Naive thymus-derived CD4-positive, alpha-beta T cell (primary cell): ENCODE results near the gene CCT2. TPM values are rescaled to one million over a fixed set of nuclear protein-coding genes. Genes with fewer than 3 reads are reported as not detected.

Source experiments
- ATAC-seq: fragments of 150-1000 bp; cut with Tn5 transposase; 2 replicates; pipeline ENCODE4 v1.10.0; 2021; ENCODE audit warnings: mild to moderate bottlenecking, moderate library complexity
- CTCF ChIA-PET: fragments of 350-600 bp; sonication (Branson Sonifier 250); formaldehyde crosslinking; loops from one replicate; lab custom pipeline; 2021; ENCODE audit warnings: antibody characterized with exemption; lab: Charles Lee
- POLR2A ChIA-PET: fragments of 350-600 bp; sonication (Branson Sonifier 250); formaldehyde crosslinking; loops from one replicate; lab custom pipeline; 2021; ENCODE audit warnings: antibody characterized with exemption, inconsistent platforms; lab: Charles Lee
- DNase-seq, 9 donors: peaks; one replicate each; pipeline versions ENCODE4 v3.0.0 to v3.0.0-alpha.2; 2020 to 2022; ENCODE audit warnings: mixed read lengths in 1 of 9
- H3K27ac ChIP-seq: one replicate; pipeline ENCODE4 v1.7.0; 2013; ENCODE audit warnings: mild to moderate bottlenecking, low read depth, low read length, moderate library complexity
- H3K27me3 ChIP-seq, 2 donors: one replicate each; pipeline ENCODE4 v1.7.0; 2013; ENCODE audit warnings: low read length in 2 of 2, mild to moderate bottlenecking in 2 of 2, moderate library complexity in 2 of 2; ENCODE audit not compliant: control insufficient read depth in 2 of 2, insufficient read depth in 2 of 2
- H3K36me3 ChIP-seq, 3 experiments: 1 replicate in 2 of 3; 2 replicates in 1 of 3; pipeline ENCODE4 v1.7.0; 2013; ENCODE audit warnings: low read length in 3 of 3, mild to moderate bottlenecking in 3 of 3, moderate library complexity in 1 of 3; ENCODE audit not compliant: insufficient read depth in 3 of 3, control insufficient read depth in 2 of 3
- H3K4me1 ChIP-seq, 2 donors: one replicate each; pipeline ENCODE4 v1.7.0; 2013; ENCODE audit warnings: low read length in 2 of 2, mild to moderate bottlenecking in 2 of 2, moderate library complexity in 1 of 2; ENCODE audit not compliant: control insufficient read depth in 2 of 2, insufficient read depth in 2 of 2
- H3K4me3 ChIP-seq: 2 replicates; pipeline ENCODE4 v1.7.0; 2013; ENCODE audit warnings: mild to moderate bottlenecking, low read length
- H3K9me3 ChIP-seq, 3 experiments: 1 replicate in 2 of 3; 2 replicates in 1 of 3; pipeline ENCODE4 v1.7.0; 2013; ENCODE audit warnings: low read length in 3 of 3; ENCODE audit not compliant: control insufficient read depth in 2 of 3
- H3K27ac Mint-ChIP-seq, 9 donors: one replicate each; pipeline ENCODE4 v1.8.0; 2020 to 2022; ENCODE audit warnings: mixed read lengths in 9 of 9, mild to moderate bottlenecking in 8 of 9, moderate library complexity in 5 of 9, inconsistent platforms in 2 of 9
- H3K27me3 Mint-ChIP-seq, 5 donors: one replicate each; pipeline ENCODE4 v1.8.0; 2021 to 2022; ENCODE audit warnings: mixed read lengths in 5 of 5, mild to moderate bottlenecking in 1 of 5
- H3K36me3 Mint-ChIP-seq, 5 donors: one replicate each; pipeline ENCODE4 v1.8.0; 2020 to 2022; ENCODE audit warnings: mixed read lengths in 5 of 5, mild to moderate bottlenecking in 3 of 5, inconsistent platforms in 1 of 5
- H3K4me1 Mint-ChIP-seq, 7 donors: one replicate each; pipeline ENCODE4 v1.8.0; 2020 to 2022; ENCODE audit warnings: mixed read lengths in 7 of 7, mild to moderate bottlenecking in 3 of 7, inconsistent platforms in 1 of 7
- H3K4me3 Mint-ChIP-seq, 10 donors: one replicate each; pipeline ENCODE4 v1.8.0; 2020 to 2022; ENCODE audit warnings: mild to moderate bottlenecking in 10 of 10, mixed read lengths in 10 of 10, moderate library complexity in 6 of 10, inconsistent platforms in 2 of 10
- H3K9me3 Mint-ChIP-seq, 11 donors: one replicate each; pipeline ENCODE4 v1.8.0; 2020 to 2022; ENCODE audit warnings: mixed read lengths in 11 of 11, mild to moderate bottlenecking in 4 of 11, inconsistent platforms in 1 of 11, moderate library complexity in 1 of 11
- intact Hi-C, 2 donors: fragments of 100-400 bp; cut with micrococcal nuclease; formaldehyde crosslinking; loops; one replicate each; pipeline ENCODE4 v1.15.1; 2023
- polyA plus RNA-seq, 2 donors: library from polyadenylated mRNA; unstranded; fragments of 300-500 nt; fragmentation: Illumina TruSeq; gene quantifications; one replicate each; pipeline ENCODE4 v1.2.3, GENCODE V29; 2021
- total RNA-seq, 6 experiments: library from RNA in 5 of 6; stranded (reverse) in 5 of 6; gene quantifications; 1 replicate in 5 of 6; 2 replicates in 1 of 6; pipeline ENCODE4 v1.2.3 and lab custom pipeline; 2021 to 2026

The CCT2 gene
- total and polyA plus RNA-seq, 7 experiments from 2014 or later = 106 to 200 (median 156) TPM

DNA sequence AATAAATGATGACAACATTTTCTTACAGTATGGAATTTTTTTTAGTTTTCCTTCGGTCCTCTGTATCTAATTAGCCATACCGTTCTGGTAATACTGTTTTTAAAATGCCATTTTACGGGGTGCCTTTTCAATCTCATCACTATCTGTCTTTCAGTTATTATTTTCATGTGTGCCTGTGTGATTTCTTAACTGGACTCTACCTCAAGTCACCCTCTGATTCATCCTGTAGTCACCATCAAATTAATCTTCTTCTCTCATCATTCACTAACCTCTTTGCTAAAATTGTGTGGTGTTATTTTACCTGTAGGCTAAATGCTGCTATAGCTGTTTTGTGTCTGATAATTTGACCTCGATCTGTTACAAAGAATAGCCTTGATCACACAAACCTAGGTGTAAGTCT, 16.0 kb upstream of the CCT2 start:
- Histone ChIP-seq H3K27me3 (no peaks in the 10 kb centered on the region), H3K4me1 (no peaks in the 10 kb centered on the region), H3K36me3 (peaks cover 0 to 22% (median 0%) of the 10 kb centered on the region in 3 experiments), H3K4me3 (no peak overlapping the region), H3K9me3 (no peaks in the 10 kb centered on the region), H3K27ac (peak overlapping the region; percentile 56)
- H3K27ac Mint-ChIP-seq = peak overlapping the region in 6 of 9 donors; percentile 0 to 74 (median 18)
- peaks cover 0 to 16% (median 0%) of the 10 kb centered on the region in 7 donors for H3K4me1 Mint-ChIP-seq
- ATAC-seq = no peak
- H3K36me3 Mint-ChIP-seq = peaks cover 10 to 27% (median 13%) of the 10 kb centered on the region in 5 donors
- ChIA-PET CTCF (interaction anchor here (0.7 to 5.7 kb wide), 12 partner anchors 9 to 413 kb away, joined by 3 to 76 read pairs (median 3); no protein-coding TSS in a partner anchor), POLR2A (interaction anchor here (0.7 to 2.1 kb wide), 2 partner anchors 238 to 413 kb away, joined by 3 to 8 read pairs; no protein-coding TSS in a partner anchor)
- no peaks in the 10 kb centered on the region for H3K9me3 Mint-ChIP-seq
- H3K27me3 Mint-ChIP-seq = no peaks in the 10 kb centered on the region
- DNase-seq = no peak
- H3K4me3 Mint-ChIP-seq = no peak overlapping the region
- intact Hi-C loops = loop anchor here in 1 of 2 donors (10.0 kb wide), 1 partner anchor 734 kb away; no protein-coding TSS in a partner anchor

DNA sequence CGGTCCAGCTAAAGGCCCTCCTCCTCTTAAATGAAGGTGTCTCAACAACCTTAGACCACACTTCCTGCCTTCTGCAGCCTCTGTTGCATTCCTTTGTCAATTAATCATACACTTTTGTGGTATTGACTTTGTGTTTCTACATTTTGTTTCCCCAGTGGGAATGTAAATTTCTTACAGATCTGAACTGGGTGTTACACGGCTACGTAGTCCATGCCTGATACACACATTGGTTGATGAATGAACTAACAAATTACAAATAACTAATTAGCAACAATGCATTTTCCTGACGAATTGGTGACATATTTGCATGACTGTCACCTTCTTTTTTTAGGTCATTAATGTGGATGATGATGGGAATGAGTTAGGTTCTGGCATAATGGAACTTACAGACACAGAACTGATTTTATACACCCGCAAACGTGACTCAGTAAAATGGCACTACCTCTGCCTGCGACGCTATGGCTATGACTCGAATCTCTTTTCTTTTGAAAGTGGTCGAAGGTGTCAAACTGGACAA, 15.2 kb upstream of the CCT2 start:
- Mint-ChIP-seq H3K36me3 (peaks cover 15 to 35% (median 19%) of the 10 kb centered on the region in 5 donors), H3K4me1 (peaks cover 0 to 16% (median 0%) of the 10 kb centered on the region in 7 donors), H3K4me3 (no peak overlapping the region), H3K27me3 (no peaks in the 10 kb centered on the region), H3K9me3 (no peaks in the 10 kb centered on the region), H3K27ac (peak overlapping the region in 5 of 9 donors; percentile 2 to 79 (median 34))
- CTCF ChIA-PET = interaction anchor here (0.6 to 5.7 kb wide), 21 partner anchors 10 to 1991 kb away, joined by 3 to 76 read pairs (median 3); no protein-coding TSS in a partner anchor
- H3K27ac ChIP-seq = peak overlapping the region; percentile 56
- no peak overlapping the region for H3K4me3 ChIP-seq
- no peak for DNase-seq
- intact Hi-C loops = loop anchor here (1.0 to 10.0 kb wide), 8 partner anchors 98 to 735 kb away; partner anchors contain the start of gene FRS2 (in 2 of the 2)
- H3K4me1 ChIP-seq = no peaks in the 10 kb centered on the region
- ATAC-seq = no peak
- POLR2A ChIA-PET = interaction anchor here (0.7 to 2.1 kb wide), 2 partner anchors 239 to 414 kb away, joined by 3 to 8 read pairs; no protein-coding TSS in a partner anchor
- H3K27me3 ChIP-seq = no peaks in the 10 kb centered on the region
- peaks cover 0 to 30% (median 4%) of the 10 kb centered on the region in 3 experiments for H3K36me3 ChIP-seq
- no peaks in the 10 kb centered on the region for H3K9me3 ChIP-seq

DNA sequence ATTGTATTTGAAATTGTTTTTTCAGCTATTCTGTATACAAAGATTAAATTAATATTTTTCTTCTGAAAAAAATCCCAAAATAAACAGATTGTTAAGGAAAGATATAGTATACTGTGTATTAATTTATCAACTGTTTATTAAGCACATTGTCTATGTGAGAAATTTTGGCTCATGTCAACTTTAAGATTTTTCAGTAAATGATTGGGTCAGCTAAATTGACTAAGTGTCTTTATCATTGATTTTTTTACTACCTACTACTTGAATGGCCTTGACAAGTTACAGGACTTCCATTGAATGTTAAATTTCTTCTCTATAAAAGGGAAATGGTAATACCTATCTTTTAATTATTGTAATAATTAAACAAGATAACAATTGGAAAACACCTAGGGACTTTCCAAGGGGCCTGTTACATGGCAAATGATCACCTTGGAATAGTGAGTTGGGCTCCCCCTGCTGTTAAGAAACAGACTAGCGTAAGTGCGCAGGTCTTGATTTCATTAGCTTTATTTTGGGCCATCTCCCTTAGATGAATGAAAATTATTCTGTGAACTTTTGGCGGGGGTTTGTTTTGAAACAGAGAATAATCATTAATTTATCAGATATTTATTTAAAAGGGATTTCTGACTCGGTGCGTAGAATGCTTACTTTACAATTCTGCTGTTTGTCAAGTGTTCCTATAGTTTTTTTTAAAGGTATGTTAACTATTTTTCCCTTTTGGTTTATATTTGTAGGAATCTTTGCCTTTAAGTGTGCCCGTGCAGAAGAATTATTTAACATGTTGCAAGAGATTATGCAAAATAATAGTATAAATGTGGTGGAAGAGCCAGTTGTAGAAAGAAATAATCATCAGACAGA, 14.5 kb upstream of the CCT2 start:
- no peaks in the 10 kb centered on the region for H3K27me3 Mint-ChIP-seq
- H3K9me3 Mint-ChIP-seq = no peaks in the 10 kb centered on the region
- peak overlapping the region; percentile 56 for H3K27ac ChIP-seq
- no peak overlapping the region for H3K4me3 Mint-ChIP-seq
- ATAC-seq (peak; percentile 88), DNase-seq (peak in 8 of 9 donors; percentile 31 to 70 (median 58))
- H3K4me1 Mint-ChIP-seq = peaks cover 0 to 16% (median 0%) of the 10 kb centered on the region in 7 donors
- peaks cover 15 to 35% (median 19%) of the 10 kb centered on the region in 5 donors for H3K36me3 Mint-ChIP-seq
- intact Hi-C loops = loop anchor here (1.0 to 5.0 kb wide), 9 partner anchors 15 to 416 kb away; partner anchors contain the start of genes CCT2 (in 2 of the 2) and FRS2 (in 2 of the 2)
- no peaks in the 10 kb centered on the region for H3K27me3 ChIP-seq
- POLR2A ChIA-PET = interaction anchor here (1.1 to 2.1 kb wide), 2 partner anchors 212 to 240 kb away, joined by 3 to 8 read pairs; no protein-coding TSS in a partner anchor
- H3K4me3 ChIP-seq = no peak overlapping the region
- CTCF ChIA-PET = interaction anchor here (0.5 to 5.7 kb wide), 24 partner anchors 8 to 1990 kb away, joined by 3 to 76 read pairs (median 4); no protein-coding TSS in a partner anchor
- no peak overlapping the region for H3K27ac Mint-ChIP-seq
- H3K4me1 ChIP-seq = no peaks in the 10 kb centered on the region
- peaks cover 0 to 35% (median 4%) of the 10 kb centered on the region in 3 experiments for H3K36me3 ChIP-seq
- H3K9me3 ChIP-seq = no peaks in the 10 kb centered on the region

DNA sequence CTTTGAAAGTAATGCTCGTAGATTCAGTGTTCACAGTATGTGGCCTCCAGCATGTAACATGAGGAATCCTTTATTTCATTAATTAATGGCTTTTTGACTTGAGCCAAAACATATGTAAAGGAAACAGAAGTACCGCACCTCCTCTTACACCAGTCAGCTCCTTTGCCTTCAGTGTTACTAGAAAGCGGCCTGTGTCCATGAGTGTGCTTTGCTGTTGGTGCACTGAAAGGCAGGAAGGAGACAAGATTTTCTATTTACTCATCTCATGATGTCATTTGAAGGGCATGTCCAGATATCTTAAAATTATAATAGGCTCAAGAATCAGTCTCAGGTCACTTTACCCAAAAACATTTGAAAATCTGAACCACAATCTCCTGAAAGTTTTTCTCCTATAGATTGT, 9.9 kb upstream of the CCT2 start:
- Mint-ChIP-seq H3K27me3 (no peaks in the 10 kb centered on the region), H3K36me3 (peaks cover 15 to 24% (median 19%) of the 10 kb centered on the region in 5 donors), H3K27ac (no peak overlapping the region), H3K4me1 (peaks cover 0 to 4% (median 0%) of the 10 kb centered on the region in 7 donors), H3K9me3 (no peaks in the 10 kb centered on the region), H3K4me3 (no peak overlapping the region)
- Histone ChIP-seq H3K9me3 (no peaks in the 10 kb centered on the region), H3K36me3 (peaks cover 0 to 29% (median 4%) of the 10 kb centered on the region in 3 experiments), H3K27me3 (no peaks in the 10 kb centered on the region), H3K4me3 (no peak overlapping the region), H3K4me1 (no peaks in the 10 kb centered on the region), H3K27ac (no peak overlapping the region)
- ATAC-seq (no peak), DNase-seq (no peak)
- intact Hi-C loops = no loop called here
- CTCF ChIA-PET = no interaction called here
- POLR2A ChIA-PET = no interaction called here

DNA sequence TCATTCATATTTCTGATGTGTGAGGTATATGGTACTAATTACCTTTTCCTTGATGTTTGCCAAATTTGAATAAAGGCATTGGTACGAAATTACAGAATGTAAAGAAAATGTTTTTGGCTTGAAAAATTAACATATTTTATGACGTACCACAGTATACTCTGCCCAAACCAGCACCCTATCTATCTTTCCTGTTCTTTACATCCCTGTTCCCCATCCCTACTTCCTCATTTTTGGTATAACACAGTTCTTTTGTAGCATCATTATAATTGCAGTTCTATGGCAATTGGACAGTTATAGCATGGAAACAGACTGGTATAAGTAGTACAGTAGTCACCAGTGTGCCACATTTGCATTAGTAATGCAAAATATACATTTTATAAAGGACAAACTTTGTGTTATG, 7.0 kb upstream of the CCT2 start:
- H3K36me3 Mint-ChIP-seq = peaks cover 9 to 13% (median 11%) of the 10 kb centered on the region in 5 donors
- Histone ChIP-seq H3K36me3 (peaks cover 0 to 18% (median 4%) of the 10 kb centered on the region in 3 experiments), H3K27ac (no peak overlapping the region), H3K9me3 (no peaks in the 10 kb centered on the region), H3K4me3 (no peak overlapping the region), H3K27me3 (no peaks in the 10 kb centered on the region), H3K4me1 (no peaks in the 10 kb centered on the region)
- H3K4me3 Mint-ChIP-seq = no peak overlapping the region
- intact Hi-C loops = no loop called here
- peaks cover 0 to 4% (median 0%) of the 10 kb centered on the region in 7 donors for H3K4me1 Mint-ChIP-seq
- no peaks in the 10 kb centered on the region for H3K27me3 Mint-ChIP-seq
- no peak overlapping the region for H3K27ac Mint-ChIP-seq
- no peak for DNase-seq
- H3K9me3 Mint-ChIP-seq = no peaks in the 10 kb centered on the region
- no peak for ATAC-seq
- CTCF ChIA-PET = no interaction called here
- POLR2A ChIA-PET = interaction anchor here (1.0 kb wide), 1 partner anchor 12 kb away, joined by 4 read pairs; no protein-coding TSS in a partner anchor

DNA sequence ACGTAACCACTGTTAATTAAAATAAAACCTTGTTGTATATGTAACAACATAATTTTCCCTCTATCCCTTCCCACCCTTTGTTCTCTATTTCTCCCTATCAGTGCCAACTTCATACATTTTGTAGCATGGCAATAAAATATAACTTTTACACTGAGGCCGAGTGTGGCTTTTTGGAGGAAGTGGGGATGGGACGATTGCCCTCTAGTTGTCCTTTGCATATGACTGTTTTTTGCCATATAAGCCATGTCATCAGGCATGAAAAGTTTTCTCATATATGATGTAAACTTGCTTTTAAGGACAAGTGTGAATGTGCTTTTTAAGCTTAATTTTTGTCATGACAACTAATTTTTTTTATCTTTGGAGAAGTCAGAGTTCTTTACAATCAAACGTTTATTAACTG, 6.2 kb upstream of the CCT2 start:
- H3K4me1 Mint-ChIP-seq = peaks cover 0 to 4% (median 0%) of the 10 kb centered on the region in 7 donors
- POLR2A ChIA-PET = interaction anchor here (1.0 kb wide), 1 partner anchor 13 kb away, joined by 4 read pairs; no protein-coding TSS in a partner anchor
- peaks cover 6 to 10% (median 9%) of the 10 kb centered on the region in 5 donors for H3K36me3 Mint-ChIP-seq

More for the DNA sequence above, 6.2 kb upstream of the CCT2 start:
- Histone ChIP-seq H3K9me3 (no peaks in the 10 kb centered on the region), H3K36me3 (peaks cover 0 to 15% (median 4%) of the 10 kb centered on the region in 3 experiments), H3K4me3 (no peak overlapping the region), H3K4me1 (no peaks in the 10 kb centered on the region), H3K27ac (no peak overlapping the region), H3K27me3 (no peaks in the 10 kb centered on the region)
- H3K27me3 Mint-ChIP-seq = no peaks in the 10 kb centered on the region
- ATAC-seq (no peak), DNase-seq (no peak)
- H3K27ac Mint-ChIP-seq = no peak overlapping the region
- CTCF ChIA-PET = interaction anchor here (1.6 kb wide), 1 partner anchor 288 kb away, joined by 4 read pairs; no protein-coding TSS in a partner anchor
- intact Hi-C loops = no loop called here
- H3K9me3 Mint-ChIP-seq = no peaks in the 10 kb centered on the region
- no peak overlapping the region for H3K4me3 Mint-ChIP-seq
